ENCODE measurements around the gene PPP1R7. TPM values are rescaled to one million over a fixed set of nuclear protein-coding genes. Genes with fewer than 3 reads are reported as not detected.

PPP1R7 gene
- polyA plus RNA-seq, 1 of the 3 experiments (the other 2 are of a cell fraction), result 56.9 TPM

DNA sequence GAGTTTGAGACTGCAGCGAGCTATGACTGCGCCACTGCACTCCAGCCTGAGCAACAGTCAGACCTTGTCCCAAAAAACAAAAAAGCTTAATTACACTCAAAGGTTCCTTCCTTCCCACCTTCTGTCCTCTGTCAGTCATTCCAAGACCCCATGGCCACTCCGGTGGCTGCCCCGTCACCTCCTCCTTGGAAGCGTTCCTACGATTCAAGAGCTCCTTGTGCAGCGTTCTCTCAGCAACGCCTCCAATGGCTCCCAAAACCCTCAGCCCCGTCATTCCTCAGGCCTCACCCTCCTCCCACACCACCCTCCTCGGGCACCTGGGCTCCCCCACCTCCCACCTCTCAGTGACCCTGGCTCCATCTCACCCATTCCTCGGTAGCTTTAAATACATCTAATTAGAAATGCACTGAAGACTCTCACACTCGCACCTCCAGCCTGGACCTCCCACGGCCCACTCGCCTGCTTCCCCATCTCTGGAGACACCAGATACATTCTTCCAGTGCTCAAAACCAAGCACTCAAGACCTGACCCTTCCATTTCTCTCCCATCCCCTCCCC, 9.0 kb upstream of the PPP1R7 start:
- TF ChIP-seq, protein P1, sequence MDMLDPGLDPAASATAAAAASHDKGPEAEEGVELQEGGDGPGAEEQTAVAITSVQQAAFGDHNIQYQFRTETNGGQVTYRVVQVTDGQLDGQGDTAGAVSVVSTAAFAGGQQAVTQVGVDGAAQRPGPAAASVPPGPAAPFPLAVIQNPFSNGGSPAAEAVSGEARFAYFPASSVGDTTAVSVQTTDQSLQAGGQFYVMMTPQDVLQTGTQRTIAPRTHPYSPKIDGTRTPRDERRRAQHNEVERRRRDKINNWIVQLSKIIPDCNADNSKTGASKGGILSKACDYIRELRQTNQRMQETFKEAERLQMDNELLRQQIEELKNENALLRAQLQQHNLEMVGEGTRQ (IDR thresholded peaks at IDR 0.05; ENCODE audit: borderline replicate concordance, low read depth, low read length), result no peak
- no peak for TF ChIP-seq SMC3 (IDR thresholded peaks at IDR 0.05; ENCODE audit: low read depth, low read length)

GRCh38 chr2:241142063-241142462, 8.2 kb upstream of the PPP1R7 start:
- TF ChIP-seq YY1 (IDR thresholded peaks at IDR 0.05; ENCODE audit: low read depth), result no peak
- TF ChIP-seq TCF12 (IDR thresholded peaks at IDR 0.05), result no peak
- no peak for TF ChIP-seq CHD2 (IDR thresholded peaks at IDR 0.05; ENCODE audit: low read length, partially characterized antibody)
- H3K9me3 ChIP-seq, result no peaks in the 10 kb centered on the region
- no peak overlapping the region for H3K27ac ChIP-seq (ENCODE audit: low read depth in 2 of 2, low read length in 1 of 2)
- 94% methylated on average over 6 of the region's 6 CpGs for WGBS (ENCODE audit: low lambda C conversion rate)
- no peak overlapping the region for H3K9ac ChIP-seq
- H3K79me2 ChIP-seq (ENCODE audit: insufficient read depth), result no peaks in the 10 kb centered on the region
- no peaks in the 10 kb centered on the region for H4K20me1 ChIP-seq (ENCODE audit: insufficient read depth)
- no peaks in the 10 kb centered on the region for H3K9me2 ChIP-seq
- ChIA-PET POLR2A (no interaction called here), CTCF (no interaction called here)
- H3K27me3 ChIP-seq (ENCODE audit: insufficient read depth), result no peaks in the 10 kb centered on the region
- no peak overlapping the region for H2AFZ ChIP-seq (ENCODE audit: low read depth)
- H3K4me1 ChIP-seq (ENCODE audit: control insufficient read depth in 1 of 2, insufficient read depth in 2 of 2, low read depth in 1 of 2, low read length in 1 of 2), result no peaks in the 10 kb centered on the region
- H3F3A ChIP-seq (replicated peaks; ENCODE audit: insufficient read depth), result peaks cover 5% of the 10 kb centered on the region
- no peak overlapping the region for H3K4me3 ChIP-seq (ENCODE audit: low read depth in 2 of 2, low read length in 1 of 2)
- no peaks in the 10 kb centered on the region for H3K36me3 ChIP-seq (replicated peaks in 1 of 2; ENCODE audit: control insufficient read depth in 1 of 2, insufficient read depth in 2 of 2, low read length in 1 of 2)
- DNase-seq, result no peak
- no peak overlapping the region for H3K4me2 ChIP-seq

More for the DNA sequence above, 9.0 kb upstream of the PPP1R7 start:
- H2AFZ ChIP-seq (ENCODE audit: low read depth), result no peak overlapping the region
- no peaks in the 10 kb centered on the region for H4K20me1 ChIP-seq (ENCODE audit: insufficient read depth)
- DNase-seq, result no peak
- ChIA-PET POLR2A (no interaction called here), CTCF (no interaction called here)
- no peaks in the 10 kb centered on the region for H3K9me2 ChIP-seq
- peaks cover 5% of the 10 kb centered on the region for H3F3A ChIP-seq (replicated peaks; ENCODE audit: insufficient read depth)
- no peaks in the 10 kb centered on the region for H3K36me3 ChIP-seq (replicated peaks in 1 of 2; ENCODE audit: control insufficient read depth in 1 of 2, insufficient read depth in 2 of 2, low read length in 1 of 2)
- no peaks in the 10 kb centered on the region for H3K9me3 ChIP-seq
- H3K4me2 ChIP-seq, result no peak overlapping the region
- H3K27ac ChIP-seq (ENCODE audit: low read depth in 2 of 2, low read length in 1 of 2), result no peak overlapping the region
- H3K79me2 ChIP-seq (ENCODE audit: insufficient read depth), result no peaks in the 10 kb centered on the region
- no peak overlapping the region for H3K9ac ChIP-seq
- WGBS (ENCODE audit: low lambda C conversion rate), result 94% methylated on average over 14 of the region's 14 CpGs
- no peak overlapping the region for H3K4me3 ChIP-seq (ENCODE audit: low read depth in 2 of 2, low read length in 1 of 2)
- H3K27me3 ChIP-seq (ENCODE audit: insufficient read depth), result no peaks in the 10 kb centered on the region
- no peaks in the 10 kb centered on the region for H3K4me1 ChIP-seq (ENCODE audit: control insufficient read depth in 1 of 2, insufficient read depth in 2 of 2, low read depth in 1 of 2, low read length in 1 of 2)

DNA sequence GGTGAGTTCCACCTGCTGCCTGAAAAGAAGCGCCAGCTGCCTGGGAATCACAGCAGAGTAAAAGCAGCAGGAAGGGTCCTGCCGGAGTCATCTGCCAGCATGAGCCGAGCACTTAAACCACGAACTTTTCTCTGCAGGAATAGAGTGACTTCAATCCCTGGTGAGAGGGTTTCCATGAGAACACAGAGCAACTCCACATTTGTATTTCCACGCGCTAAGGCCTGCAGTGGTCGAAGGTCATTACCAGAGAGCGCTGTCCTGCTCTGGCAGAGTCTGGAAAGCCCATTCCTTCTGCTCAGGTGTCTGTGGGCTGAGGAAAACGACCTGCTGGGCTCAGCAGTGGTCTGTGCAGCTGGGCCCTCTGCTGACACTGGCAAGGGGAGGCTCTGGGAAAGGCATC, 7.7 kb upstream of the PPP1R7 start:
- H3K9me3 ChIP-seq, result no peaks in the 10 kb centered on the region

More for the DNA sequence above, 7.7 kb upstream of the PPP1R7 start:
- Histone ChIP-seq H2AFZ (ENCODE audit: low read depth) (no peak overlapping the region), H3K4me2 (no peak overlapping the region), H3F3A (replicated peaks; ENCODE audit: insufficient read depth) (peaks cover 5% of the 10 kb centered on the region), H3K4me3 (ENCODE audit: low read depth in 2 of 2, low read length in 1 of 2) (no peak overlapping the region), H4K20me1 (ENCODE audit: insufficient read depth) (no peaks in the 10 kb centered on the region), H3K27me3 (ENCODE audit: insufficient read depth) (no peaks in the 10 kb centered on the region), H3K9ac (no peak overlapping the region), H3K36me3 (replicated peaks in 1 of 2; ENCODE audit: control insufficient read depth in 1 of 2, insufficient read depth in 2 of 2, low read length in 1 of 2) (no peaks in the 10 kb centered on the region), H3K27ac (ENCODE audit: low read depth in 2 of 2, low read length in 1 of 2) (no peak overlapping the region), H3K79me2 (ENCODE audit: insufficient read depth) (no peaks in the 10 kb centered on the region), H3K4me1 (ENCODE audit: control insufficient read depth in 1 of 2, insufficient read depth in 2 of 2, low read depth in 1 of 2, low read length in 1 of 2) (no peaks in the 10 kb centered on the region), H3K9me2 (no peaks in the 10 kb centered on the region)
- DNase-seq, result no peak
- POLR2A ChIA-PET, result no interaction called here
- CTCF ChIA-PET, result interaction anchor here (1.8 kb wide), 1 partner anchor 291 kb away, joined by 4 read pairs; no protein-coding TSS in a partner anchor
- TF ChIP-seq EP300 (IDR thresholded peaks at IDR 0.05; ENCODE audit: borderline replicate concordance in 1 of 2, low read depth in 1 of 2, low read length in 1 of 2) (no peak), SMC3 (IDR thresholded peaks at IDR 0.05; ENCODE audit: low read depth, low read length) (no peak), YY1 (IDR thresholded peaks at IDR 0.05; ENCODE audit: low read depth) (no peak), RCOR1 (IDR thresholded peaks at IDR 0.05; ENCODE audit: low read length) (no peak), MXI1 (IDR thresholded peaks at IDR 0.05; ENCODE audit: low read depth, low read length) (no peak), POLR2AphosphoS5 (IDR thresholded peaks at IDR 0.05; ENCODE audit: low read depth, low read length) (no peak), CHD2 (IDR thresholded peaks at IDR 0.05; ENCODE audit: low read length, partially characterized antibody) (no peak), NFIC (IDR thresholded peaks at IDR 0.05; ENCODE audit: borderline replicate concordance) (no peak), TAF1 (IDR thresholded peaks at IDR 0.05; ENCODE audit: borderline replicate concordance, low read depth, low read length) (no peak)
- WGBS (ENCODE audit: low lambda C conversion rate), result 93% methylated on average over 7 of the region's 9 CpGs
